Adrenal gland (tissue), 19 donors: Measurements from ENCODE around the gene OR8B8. TPM values are rescaled to one million over a fixed set of nuclear protein-coding genes. Genes with fewer than 3 reads are reported as not detected.

Source experiments
- DNase-seq, 7 donors: peaks; one replicate each; pipeline ENCODE4 v3.0.0-alpha.2; 2019 to 2020
- H3K27ac ChIP-seq, 5 donors: fragments of 200-600 bp; sonication (generic) in 4 of 5; 1 replicate in 3 of 5; 2 replicates in 2 of 5; pipeline versions ENCODE4 v1.5.1 to v1.8.0; 2016 to 2020; ENCODE audit warnings: mild to moderate bottlenecking in 1 of 5
- H3K27me3 ChIP-seq: fragments of 200-600 bp; 2 replicates; pipeline ENCODE4 v1.8.0; 2021
- H3K36me3 ChIP-seq, 2 donors: fragments of 200-600 bp; replicated peaks in 1 of 2; 1 replicate in 1 of 2; 2 replicates in 1 of 2; pipeline versions ENCODE4 v1.5.1 to v1.8.0; 2018 to 2022
- H3K4me1 ChIP-seq, 2 donors: fragments of 200-600 bp; replicated peaks in 1 of 2; 1 replicate in 1 of 2; 2 replicates in 1 of 2; pipeline versions ENCODE4 v1.5.1 to v1.8.0; 2018 to 2021
- H3K4me3 ChIP-seq, 4 donors: fragments of 200-600 bp; sonication (generic) in 3 of 4; one replicate each; pipeline ENCODE4 v1.5.1; 2016 to 2018
- H3K9me3 ChIP-seq, 3 donors: fragments of 200-600 bp; sonication (generic) in 1 of 3; replicated peaks in 1 of 3; 1 replicate in 2 of 3; 2 replicates in 1 of 3; pipeline versions ENCODE4 v1.5.1 to v1.8.0; 2016 to 2021
- POLR2A ChIP-seq, 2 donors: fragments of 450-650 bp; IDR thresholded peaks; one replicate each; pipeline ENCODE4 v1.6.1; 2017; ENCODE audit warnings: antibody characterized with exemption in 2 of 2, mild to moderate bottlenecking in 2 of 2, moderate library complexity in 1 of 2
- WGBS, 4 donors: extraction: QIAGEN DNeasy Blood & Tissue Kit in 2 of 4; methylation state at CpG; one replicate each; pipeline versions ENCODE4 v1.1.5 to v1.1.7; 2013 to 2017; 5-methylcytosine and 5-hydroxymethylcytosine counted together
- intact Hi-C, 2 donors: fragments of 100-400 bp; cut with DNase I; formaldehyde crosslinking; loops; one replicate each; pipeline versions ENCODE4 v1.14.1 to v1.15.0; 2022 to 2023
- long read RNA-seq, 10 donors: library from polyadenylated mRNA in 3 of 10; unstranded in 2 of 10; stranded (forward) in 1 of 10; transcript quantifications; one replicate each; pipeline ENCODE4 v2.0.0 and lab custom pipeline, GENCODE V29; 2021 to 2026
- polyA plus RNA-seq, 3 donors: library from polyadenylated mRNA; stranded (reverse); fragments of 200-250 nt in 2 of 3; fragments of 350-450 nt in 1 of 3; fragmentation: Illumina TruSeq in 1 of 3; extraction: RNeasy Lipid Tissue Mini Kit (QIAGEN cat#74804) in 1 of 3; gene quantifications; one replicate each; pipeline ENCODE4 v1.2.3, GENCODE V29; 2013 to 2014
- total RNA-seq, 9 donors: library from RNA; depleted of rRNA in 4 of 9; stranded (reverse); fragments of >200 nt in 4 of 9; fragments of 120-200 nt in 1 of 9; fragmentation: NEBNext Ultra II Directional in 1 of 9; extraction: Animal tissue kit (Norgen Biotek cat#: 25700) in 1 of 9; gene quantifications; one replicate each; pipeline versions ENCODE4 v1.1.0 to v1.2.4, GENCODE V29; 2013 to 2023
- TF ChIP-seq, protein P1 (sequence below), 6 experiments: fragments of 450-650 bp in 4 of 6; fragments of 200-600 bp in 2 of 6; sonication (generic) in 1 of 6; IDR thresholded peaks; 1 replicate in 5 of 6; 2 replicates in 1 of 6; pipeline versions ENCODE4 v1.5.1 to v1.8.0; 2016 to 2021; ENCODE audit warnings: antibody characterized with exemption in 6 of 6, mild to moderate bottlenecking in 2 of 6, moderate library complexity in 1 of 6
- donor health status: healthy with polysubstance abuse.
- donor health status: Bipolar disorder and iron deficiency.
- donor health status: DM: yes; HTN: yes; CAD: no.
- donor health status: DM: no; HTN: no; CAD: no.
- donor health status: DM: no; HTN: no; CAD: no.
- donor health status: DM: yes; HTN: yes; CAD: no.

Gene OR8B8, protein sequence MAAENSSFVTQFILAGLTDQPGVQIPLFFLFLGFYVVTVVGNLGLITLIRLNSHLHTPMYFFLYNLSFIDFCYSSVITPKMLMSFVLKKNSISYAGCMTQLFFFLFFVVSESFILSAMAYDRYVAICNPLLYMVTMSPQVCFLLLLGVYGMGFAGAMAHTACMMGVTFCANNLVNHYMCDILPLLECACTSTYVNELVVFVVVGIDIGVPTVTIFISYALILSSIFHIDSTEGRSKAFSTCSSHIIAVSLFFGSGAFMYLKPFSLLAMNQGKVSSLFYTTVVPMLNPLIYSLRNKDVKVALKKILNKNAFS
- not detected for total RNA-seq
- polyA plus RNA-seq, result not detected
- long read RNA-seq, donor 1, result 0 reads
- long read RNA-seq, donor 2, result 0 reads
- long read RNA-seq, donor 3, result 0 reads
- long read RNA-seq, donor 4, result 0 reads
- long read RNA-seq, donor 5, result 0 reads
- long read RNA-seq, donor 6, result 0 reads
- long read RNA-seq, donor 7, result 0 reads
- long read RNA-seq, donor 8, result 0 reads
- long read RNA-seq, donor 9, result 0 reads
- long read RNA-seq, donor 10, result 0 reads

DNA sequence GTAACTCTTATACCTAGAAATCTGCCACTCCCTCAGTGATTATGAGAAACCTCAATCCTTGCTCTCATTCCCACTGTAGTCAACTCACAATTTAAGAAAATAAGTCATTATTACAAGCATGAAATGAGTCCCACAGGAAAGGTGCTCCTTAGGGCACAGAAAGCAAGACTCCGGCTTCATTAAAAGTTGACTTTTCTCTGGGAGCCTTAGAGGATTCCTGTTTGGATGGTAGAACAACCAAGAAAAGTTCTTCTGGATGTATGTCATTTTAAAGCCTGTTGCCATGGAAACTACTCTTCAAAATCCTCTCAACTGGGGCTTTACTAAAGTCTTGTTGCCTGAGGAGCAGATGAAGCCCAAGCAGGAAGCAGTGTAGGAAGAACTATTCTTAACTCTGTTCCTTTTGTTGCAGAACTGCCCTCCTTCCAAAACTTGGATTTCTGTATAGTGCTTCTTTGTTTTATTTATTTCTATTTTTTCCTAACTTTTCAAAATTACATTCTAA is at the start of gene OR8B8:
Gene OR8B8, minus strand, starts transcription at position 51 of the 505 bp plus-strand sequence. CDS start 4,611 bp downstream, outside the sequence.
- no peak for DNase-seq
- no peak for TF ChIP-seq POLR2A (IDR thresholded peaks at IDR 0.05)
- TF ChIP-seq, protein P1, sequence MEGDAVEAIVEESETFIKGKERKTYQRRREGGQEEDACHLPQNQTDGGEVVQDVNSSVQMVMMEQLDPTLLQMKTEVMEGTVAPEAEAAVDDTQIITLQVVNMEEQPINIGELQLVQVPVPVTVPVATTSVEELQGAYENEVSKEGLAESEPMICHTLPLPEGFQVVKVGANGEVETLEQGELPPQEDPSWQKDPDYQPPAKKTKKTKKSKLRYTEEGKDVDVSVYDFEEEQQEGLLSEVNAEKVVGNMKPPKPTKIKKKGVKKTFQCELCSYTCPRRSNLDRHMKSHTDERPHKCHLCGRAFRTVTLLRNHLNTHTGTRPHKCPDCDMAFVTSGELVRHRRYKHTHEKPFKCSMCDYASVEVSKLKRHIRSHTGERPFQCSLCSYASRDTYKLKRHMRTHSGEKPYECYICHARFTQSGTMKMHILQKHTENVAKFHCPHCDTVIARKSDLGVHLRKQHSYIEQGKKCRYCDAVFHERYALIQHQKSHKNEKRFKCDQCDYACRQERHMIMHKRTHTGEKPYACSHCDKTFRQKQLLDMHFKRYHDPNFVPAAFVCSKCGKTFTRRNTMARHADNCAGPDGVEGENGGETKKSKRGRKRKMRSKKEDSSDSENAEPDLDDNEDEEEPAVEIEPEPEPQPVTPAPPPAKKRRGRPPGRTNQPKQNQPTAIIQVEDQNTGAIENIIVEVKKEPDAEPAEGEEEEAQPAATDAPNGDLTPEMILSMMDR (IDR thresholded peaks at IDR 0.05), result no peak
- Histone ChIP-seq H3K9me3 (no peaks in the 10 kb centered on the region), H3K27me3 (peaks cover 4% of the 10 kb centered on the region), H3K36me3 (no peaks in the 10 kb centered on the region), H3K27ac (no peak within 1 kb of the TSS), H3K4me1 (no peaks in the 10 kb centered on the region), H3K4me3 (no peak within 1 kb of the TSS)
- intact Hi-C loops, result no loop called here
- 89 to 100% (median 98%) methylated on average over 1 of the region's 1 CpG for WGBS, 4 donors

DNA sequence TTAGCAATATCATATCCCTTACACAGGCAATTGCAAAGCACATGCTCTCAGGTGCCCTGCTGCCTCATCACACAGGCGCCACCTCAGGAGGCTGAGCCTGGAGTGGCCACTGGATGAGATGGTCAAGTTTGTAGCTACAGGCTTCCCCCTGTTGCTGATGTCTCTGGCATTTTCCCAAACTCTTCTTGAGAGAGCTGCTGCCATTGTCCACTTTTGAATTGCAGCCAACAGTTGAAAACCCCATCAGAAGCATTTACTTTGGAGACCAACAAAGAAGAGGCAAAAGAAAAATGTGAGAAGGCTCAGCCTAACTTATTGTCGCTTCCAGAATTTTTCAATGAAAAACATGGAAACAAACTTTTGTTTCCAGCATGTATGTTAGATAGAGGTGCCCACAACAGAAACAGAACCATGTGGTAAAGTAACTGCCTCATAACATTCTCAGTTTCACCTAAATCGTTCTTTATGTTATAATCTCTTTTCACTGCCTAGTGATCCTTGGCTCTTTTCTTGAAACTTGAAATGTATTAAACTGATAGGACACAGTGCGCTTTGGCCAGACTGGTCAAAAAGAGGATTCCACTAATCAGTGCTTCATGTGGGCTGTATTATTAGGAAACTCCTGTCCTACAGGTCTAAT is 47.6 kb upstream of the OR8B8 start:
- no peaks in the 10 kb centered on the region for H3K4me1 ChIP-seq
- no peaks in the 10 kb centered on the region for H3K36me3 ChIP-seq
- intact Hi-C loops, result no loop called here
- no peak for TF ChIP-seq POLR2A (IDR thresholded peaks at IDR 0.05)
- TF ChIP-seq, protein P1 (IDR thresholded peaks at IDR 0.05), result no peak
- no peak for DNase-seq
- 81 to 83% (median 82%) methylated on average over 4 of the region's 4 CpGs for WGBS, 4 donors
- H3K4me3 ChIP-seq, result no peak overlapping the region
- no peaks in the 10 kb centered on the region for H3K9me3 ChIP-seq
- H3K27me3 ChIP-seq, result peaks cover 2% of the 10 kb centered on the region
- no peak overlapping the region for H3K27ac ChIP-seq

DNA sequence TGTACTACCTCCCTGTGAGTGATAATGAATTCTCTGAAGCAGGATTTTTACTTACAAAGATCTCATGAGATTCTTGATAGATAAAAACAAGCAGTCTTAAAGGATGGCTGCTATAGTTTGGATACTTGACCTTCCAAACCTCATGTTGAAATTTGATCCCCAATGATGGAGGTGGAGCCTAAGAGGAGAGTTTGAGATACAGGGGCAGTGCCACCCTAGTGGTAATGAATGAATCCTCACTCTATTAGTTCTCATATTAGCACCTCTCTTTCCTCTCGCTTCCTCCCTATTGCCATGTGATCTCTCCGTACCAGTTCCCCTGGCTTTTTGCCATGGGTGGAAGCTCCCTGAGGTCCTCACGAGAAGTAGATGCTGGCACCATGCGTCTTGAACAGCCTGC is 37.9 kb upstream of the OR8B8 start:
- TF ChIP-seq POLR2A (IDR thresholded peaks at IDR 0.05), result no peak
- TF ChIP-seq, protein P1 (IDR thresholded peaks at IDR 0.05), result no peak
- Histone ChIP-seq H3K4me1 (no peaks in the 10 kb centered on the region), H3K36me3 (no peaks in the 10 kb centered on the region), H3K4me3 (no peak overlapping the region), H3K27ac (no peak overlapping the region), H3K27me3 (no peaks in the 10 kb centered on the region), H3K9me3 (no peaks in the 10 kb centered on the region)
- 52 to 69% (median 62%) methylated on average over 4 of the region's 4 CpGs for WGBS, 4 donors
- no peak for DNase-seq
- intact Hi-C loops, result no loop called here

DNA sequence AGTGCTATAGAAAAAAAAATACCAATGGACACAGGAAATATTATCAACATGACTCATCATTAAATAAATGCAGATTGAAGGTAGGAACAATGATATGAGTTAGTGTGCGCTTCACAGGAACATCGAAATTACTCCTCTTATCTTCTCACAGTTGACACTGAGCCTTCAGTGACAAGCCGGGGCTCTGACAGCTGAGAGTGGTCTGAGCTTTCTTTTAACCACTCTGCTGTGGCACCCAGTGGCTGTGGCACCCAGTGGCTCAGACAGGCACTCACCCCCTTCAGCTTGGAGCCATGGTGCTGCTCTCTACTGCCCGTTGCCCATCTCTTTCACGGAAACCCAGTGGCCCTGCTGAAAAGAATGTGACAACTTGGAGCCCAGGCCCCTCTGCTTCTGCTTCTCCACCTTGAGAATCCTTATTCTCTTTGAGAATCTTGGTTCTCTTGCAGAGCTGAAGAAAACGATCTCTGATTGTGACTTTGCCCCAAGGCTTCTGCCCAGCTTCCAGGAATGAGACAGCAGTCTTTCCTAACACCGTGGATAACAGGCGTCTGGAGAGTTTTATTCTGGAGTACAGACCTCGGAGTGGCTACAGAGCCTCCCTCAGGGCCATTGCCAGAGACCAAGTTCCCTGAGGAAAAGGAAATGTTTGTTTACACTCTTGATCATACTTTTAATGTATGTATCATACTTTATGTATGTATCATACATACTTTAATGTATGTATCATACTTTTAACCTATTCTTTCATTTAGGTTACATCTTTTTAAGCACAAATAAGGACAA is 37.1 kb upstream of the OR8B8 start:
- TF ChIP-seq, protein P1 (IDR thresholded peaks at IDR 0.05), result no peak
- H3K27ac ChIP-seq, result no peak overlapping the region
- WGBS, 4 donors, result 67 to 77% (median 73%) methylated on average over 8 to 9 of the region's 9 CpGs
- no peaks in the 10 kb centered on the region for H3K9me3 ChIP-seq
- no peaks in the 10 kb centered on the region for H3K4me1 ChIP-seq
- DNase-seq, result no peak
- H3K36me3 ChIP-seq, result no peaks in the 10 kb centered on the region
- intact Hi-C loops, result no loop called here
- no peaks in the 10 kb centered on the region for H3K27me3 ChIP-seq
- no peak overlapping the region for H3K4me3 ChIP-seq
